ENCODE measurements around the gene STARD7. TPM values are rescaled to one million over a fixed set of nuclear protein-coding genes. Genes with fewer than 3 reads are reported as not detected.
A peak's percentile ranks its signal among the peaks of the same experiment; 100 is the strongest.

The STARD7 gene
- total RNA-seq, 2 donors from 2014 or later: 59.2 to 72.6 TPM

DNA sequence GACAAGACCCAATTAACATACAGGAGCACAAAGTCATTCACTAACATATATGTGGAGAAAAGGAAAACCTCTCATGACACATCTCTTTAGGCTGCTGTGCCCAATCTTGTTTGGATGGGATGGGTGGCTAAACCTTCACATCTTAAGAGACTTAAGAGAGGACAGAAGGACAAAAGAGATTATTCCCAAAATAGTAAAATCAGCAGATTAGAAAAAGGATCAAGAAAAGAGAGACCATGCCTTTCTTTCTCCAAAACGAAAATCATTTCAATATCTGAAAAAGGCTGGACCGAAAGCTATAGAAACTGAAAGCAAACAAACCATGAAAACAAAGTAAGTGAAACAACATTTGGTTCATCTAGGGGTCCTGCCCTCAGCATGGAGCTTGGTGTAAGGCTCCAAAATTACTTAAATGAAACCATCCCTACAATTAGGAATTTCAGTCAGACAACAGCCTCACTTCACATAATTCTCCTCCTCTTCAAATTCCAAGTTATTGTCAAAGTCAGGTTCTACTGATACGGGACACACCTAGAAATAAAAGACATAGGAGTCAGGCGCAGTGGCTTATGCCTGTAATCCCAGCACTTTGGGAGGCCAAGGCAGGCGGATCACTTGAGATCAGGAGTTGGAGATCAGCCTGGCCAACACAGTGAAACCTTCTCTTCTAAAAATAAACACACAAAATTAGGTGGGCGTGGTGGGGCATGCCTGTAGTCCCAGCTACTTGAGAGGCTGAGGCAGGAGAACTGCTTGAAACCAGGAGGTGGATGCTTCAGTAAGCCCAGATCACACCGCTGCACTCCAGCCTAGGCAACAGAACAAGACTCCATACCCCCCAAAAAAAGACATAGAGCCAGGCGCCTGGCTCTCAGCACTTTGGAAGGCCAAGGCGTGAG lies 5.2 kb downstream of the STARD7 start:
- H3K27ac Mint-ChIP-seq: peak overlapping the region; percentile 95

DNA sequence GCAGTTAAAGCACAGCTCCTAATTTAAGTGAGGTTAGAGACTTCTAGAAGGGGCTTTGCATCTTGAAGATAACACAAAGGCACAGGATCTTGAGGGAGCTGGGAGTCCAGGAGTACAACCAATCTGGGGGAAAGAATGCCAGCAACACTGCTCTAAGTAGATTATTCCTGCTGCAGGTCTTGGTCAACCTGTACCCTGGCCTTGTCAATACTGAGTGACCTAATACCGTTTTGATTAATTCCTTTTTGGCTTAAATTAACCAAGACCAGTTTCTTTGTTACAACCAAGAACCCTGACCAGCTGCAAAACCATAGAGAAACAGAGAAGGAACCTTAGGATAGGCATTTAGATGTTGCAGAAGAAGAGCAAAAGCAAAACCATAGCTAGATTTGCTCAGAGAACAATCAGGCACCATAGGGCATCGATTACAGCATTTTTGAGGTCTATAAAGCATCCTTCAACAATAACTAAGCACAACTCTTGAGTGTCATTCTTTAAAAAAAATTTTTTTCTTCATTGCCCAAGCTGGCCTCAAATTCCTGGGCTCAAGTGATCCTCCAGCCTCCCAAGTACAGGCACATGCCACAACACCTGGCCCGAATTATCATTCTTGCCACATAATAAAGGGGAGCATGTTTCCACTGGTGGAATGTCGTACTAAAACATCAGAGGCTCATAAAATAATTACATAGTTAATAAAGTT lies 6.3 kb downstream of the STARD7 start:
- DNase-seq: no peak
- Mint-ChIP-seq H3K27me3 (no peaks in the 10 kb centered on the region), H3K4me1 (peaks cover 62% of the 10 kb centered on the region), H3K36me3 (ENCODE audit: low read depth) (peaks cover 2% of the 10 kb centered on the region), H3K4me3 (peak overlapping the region; percentile 63), H3K27ac (peak overlapping the region; percentile 95)
- H3K9me3 ChIP-seq (ENCODE audit: control insufficient read depth, low read length, poor library complexity, severe bottlenecking): no peaks in the 10 kb centered on the region
- ATAC-seq: no peak

More for the DNA sequence above, 5.2 kb downstream of the STARD7 start:
- peaks cover 4% of the 10 kb centered on the region for H3K36me3 Mint-ChIP-seq (ENCODE audit: low read depth)
- H3K27me3 Mint-ChIP-seq: no peaks in the 10 kb centered on the region
- ATAC-seq (no peak), DNase-seq (no peak)
- peak overlapping the region; percentile 77 for H3K4me3 Mint-ChIP-seq
- peaks cover 63% of the 10 kb centered on the region for H3K4me1 Mint-ChIP-seq
- no peaks in the 10 kb centered on the region for H3K9me3 ChIP-seq (ENCODE audit: control insufficient read depth, low read length, poor library complexity, severe bottlenecking)

DNA sequence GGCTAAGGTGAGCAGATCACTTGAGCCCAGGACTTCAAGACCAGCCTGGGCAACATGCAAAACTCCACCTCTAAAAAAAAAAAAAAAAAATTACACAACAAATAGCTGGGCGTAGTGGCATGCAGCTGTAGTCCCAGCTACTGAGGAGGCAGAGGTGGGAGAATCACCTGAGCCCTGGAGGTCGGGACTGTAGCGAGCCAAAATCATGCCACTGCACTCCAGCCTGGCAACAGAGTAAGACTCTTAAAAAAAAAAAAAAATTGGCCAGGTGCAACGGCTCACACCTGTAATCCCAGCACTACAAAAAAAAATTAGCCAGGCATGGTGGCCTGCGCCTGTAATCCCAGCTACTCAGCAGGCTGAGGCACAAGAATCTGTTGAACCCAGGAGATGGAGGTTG lies 7.3 kb downstream of the STARD7 start:
- no peak for ATAC-seq
- H3K9me3 ChIP-seq (ENCODE audit: control insufficient read depth, low read length, poor library complexity, severe bottlenecking): no peaks in the 10 kb centered on the region

DNA sequence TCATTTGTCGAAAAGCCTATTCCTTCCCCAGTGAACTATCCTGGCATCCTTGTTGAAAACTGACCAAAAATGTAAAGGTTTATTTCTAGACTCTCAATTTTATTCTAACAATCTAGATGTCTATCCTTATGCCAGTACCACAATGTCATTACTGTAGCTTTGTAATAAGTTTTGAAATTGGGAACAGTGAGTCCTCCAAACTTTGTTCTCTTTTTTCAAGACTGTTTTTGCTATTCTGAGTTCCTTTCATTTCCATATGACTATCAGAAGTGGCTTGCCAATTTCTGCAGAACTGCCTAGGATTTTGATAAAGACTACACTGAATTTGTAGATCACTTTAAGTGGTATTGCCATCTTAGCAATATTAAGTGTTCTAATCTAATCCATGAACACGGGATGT lies 9.7 kb downstream of the STARD7 start:
- H3K36me3 Mint-ChIP-seq (ENCODE audit: low read depth): peaks cover 5% of the 10 kb centered on the region
- H3K4me3 Mint-ChIP-seq: no peak overlapping the region
- H3K27me3 Mint-ChIP-seq: no peaks in the 10 kb centered on the region
- H3K27ac Mint-ChIP-seq: no peak overlapping the region
- H3K4me1 Mint-ChIP-seq: peaks cover 48% of the 10 kb centered on the region
- no peak for DNase-seq
- H3K9me3 ChIP-seq (ENCODE audit: control insufficient read depth, low read length, poor library complexity, severe bottlenecking): no peaks in the 10 kb centered on the region
- no peak for ATAC-seq

More for the DNA sequence above, 7.3 kb downstream of the STARD7 start:
- no peak for DNase-seq
- H3K27ac Mint-ChIP-seq: peak overlapping the region; percentile 95
- no peak overlapping the region for H3K4me3 Mint-ChIP-seq
- no peaks in the 10 kb centered on the region for H3K27me3 Mint-ChIP-seq
- H3K4me1 Mint-ChIP-seq: peaks cover 58% of the 10 kb centered on the region
- peaks cover 2% of the 10 kb centered on the region for H3K36me3 Mint-ChIP-seq (ENCODE audit: low read depth)

DNA sequence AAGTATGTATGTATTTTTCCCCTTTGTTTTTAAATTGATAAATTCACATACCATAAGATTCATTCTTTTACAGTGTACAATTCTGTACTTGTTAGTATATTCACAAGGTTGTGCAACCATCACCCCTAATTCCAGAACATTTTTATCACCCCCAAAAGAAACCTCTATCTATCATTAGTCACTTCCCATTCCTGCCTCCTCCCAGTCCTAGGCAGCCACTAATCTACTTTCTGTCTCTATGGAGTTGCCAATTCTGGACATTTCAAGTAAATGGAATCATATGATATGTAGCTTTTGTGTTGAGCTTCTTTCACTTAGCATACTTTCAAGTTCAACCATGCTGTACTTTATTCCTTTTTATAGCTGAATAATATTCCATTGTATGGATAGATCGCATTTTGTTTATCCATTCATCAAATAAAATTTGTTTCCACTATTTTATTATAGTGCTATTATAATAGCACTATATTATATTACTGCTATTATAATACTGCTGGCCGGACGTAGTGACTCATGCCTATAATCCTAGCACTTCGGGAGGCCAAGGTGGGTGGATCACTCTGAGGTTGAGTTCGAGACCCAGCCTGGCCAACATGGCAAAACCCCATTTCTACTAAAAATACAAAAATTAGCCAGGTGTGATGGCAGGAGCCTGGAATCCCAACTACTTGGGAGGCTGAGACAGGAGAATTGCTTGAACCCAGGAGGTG lies 10.9 kb downstream of the STARD7 start:
- DNase-seq (no peak), ATAC-seq (no peak)
- Mint-ChIP-seq H3K27ac (no peak overlapping the region), H3K4me1 (peaks cover 40% of the 10 kb centered on the region), H3K36me3 (ENCODE audit: low read depth) (peaks cover 10% of the 10 kb centered on the region), H3K4me3 (no peak overlapping the region), H3K27me3 (no peaks in the 10 kb centered on the region)
- H3K9me3 ChIP-seq (ENCODE audit: control insufficient read depth, low read length, poor library complexity, severe bottlenecking): no peaks in the 10 kb centered on the region

DNA sequence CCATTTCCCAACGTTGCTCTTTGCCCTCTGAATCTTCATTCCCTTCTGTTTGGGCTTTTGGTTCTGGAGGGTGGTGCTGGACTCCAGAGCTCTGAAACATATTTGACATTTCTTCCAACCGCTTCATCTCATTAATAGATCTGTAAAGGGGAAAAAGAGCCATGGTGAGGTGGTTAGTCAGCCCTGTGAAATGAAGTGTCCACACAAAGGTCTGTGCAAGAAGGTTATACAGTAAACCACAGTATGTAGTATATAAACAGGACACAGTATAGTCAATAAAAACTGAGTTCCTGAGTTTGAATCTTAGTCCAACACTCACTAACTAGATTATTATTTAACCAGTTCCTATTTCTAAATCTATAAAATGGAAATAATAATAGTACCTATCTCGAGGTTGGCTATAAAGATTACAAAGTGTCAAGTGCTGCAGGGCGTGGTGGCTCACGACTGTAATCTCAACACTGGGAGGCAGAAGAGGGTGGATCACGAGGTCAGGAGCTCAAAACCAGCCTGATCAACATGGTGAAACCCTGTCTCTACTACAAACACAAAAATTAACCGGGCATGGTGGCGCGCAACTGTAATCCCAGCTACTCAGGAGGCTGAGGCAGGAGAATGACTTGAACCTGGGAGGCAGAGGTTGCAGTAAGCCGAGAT lies 13.1 kb downstream of the STARD7 start:
- Mint-ChIP-seq H3K27ac (peak overlapping the region; percentile 79), H3K4me3 (no peak overlapping the region), H3K4me1 (peaks cover 34% of the 10 kb centered on the region), H3K36me3 (ENCODE audit: low read depth) (peaks cover 16% of the 10 kb centered on the region), H3K27me3 (no peaks in the 10 kb centered on the region)
- H3K9me3 ChIP-seq (ENCODE audit: control insufficient read depth, low read length, poor library complexity, severe bottlenecking): no peaks in the 10 kb centered on the region
- ATAC-seq (no peak), DNase-seq (no peak)

DNA sequence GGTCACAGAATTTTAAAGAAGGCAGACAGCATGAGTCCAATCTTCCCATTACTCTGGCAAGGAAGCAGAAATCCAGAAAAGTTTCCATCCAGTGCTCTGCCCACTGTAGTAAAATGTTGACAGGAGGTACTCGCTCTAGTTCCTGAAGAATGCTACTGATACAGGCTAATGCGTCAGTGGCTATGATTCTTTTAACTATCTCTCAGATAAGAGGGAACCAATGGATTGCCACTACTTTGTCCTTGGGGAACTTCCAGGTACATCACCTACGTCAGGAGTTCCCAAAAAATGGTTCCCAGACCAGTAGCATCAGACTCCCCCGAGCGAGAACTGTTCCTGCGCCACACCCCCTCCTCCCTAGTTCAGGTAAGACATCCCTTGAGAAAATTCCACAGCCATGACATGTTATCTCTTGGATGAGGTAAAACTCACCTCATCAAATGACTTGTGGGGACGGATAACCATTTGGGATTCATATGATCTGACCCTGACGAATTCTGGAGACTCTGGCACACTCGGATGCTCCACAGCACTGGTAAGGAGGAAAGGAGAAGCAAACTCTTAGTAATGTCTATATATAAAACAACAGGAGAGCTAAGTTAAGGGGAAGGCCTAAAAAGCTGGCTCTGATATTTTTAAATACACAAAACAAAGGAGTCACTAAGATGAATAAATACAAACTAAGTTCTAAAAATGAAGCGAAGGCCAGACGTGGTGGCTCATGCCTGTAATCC lies 16.5 kb downstream of the STARD7 start:
- peak overlapping the region; percentile 78 for H3K27ac Mint-ChIP-seq
- ATAC-seq: no peak
- H3K4me3 Mint-ChIP-seq: no peak overlapping the region
- DNase-seq: no peak
- H3K9me3 ChIP-seq (ENCODE audit: control insufficient read depth, low read length, poor library complexity, severe bottlenecking): no peaks in the 10 kb centered on the region
- peaks cover 15% of the 10 kb centered on the region for H3K4me1 Mint-ChIP-seq
- no peaks in the 10 kb centered on the region for H3K27me3 Mint-ChIP-seq
- H3K36me3 Mint-ChIP-seq (ENCODE audit: low read depth): peaks cover 16% of the 10 kb centered on the region

DNA sequence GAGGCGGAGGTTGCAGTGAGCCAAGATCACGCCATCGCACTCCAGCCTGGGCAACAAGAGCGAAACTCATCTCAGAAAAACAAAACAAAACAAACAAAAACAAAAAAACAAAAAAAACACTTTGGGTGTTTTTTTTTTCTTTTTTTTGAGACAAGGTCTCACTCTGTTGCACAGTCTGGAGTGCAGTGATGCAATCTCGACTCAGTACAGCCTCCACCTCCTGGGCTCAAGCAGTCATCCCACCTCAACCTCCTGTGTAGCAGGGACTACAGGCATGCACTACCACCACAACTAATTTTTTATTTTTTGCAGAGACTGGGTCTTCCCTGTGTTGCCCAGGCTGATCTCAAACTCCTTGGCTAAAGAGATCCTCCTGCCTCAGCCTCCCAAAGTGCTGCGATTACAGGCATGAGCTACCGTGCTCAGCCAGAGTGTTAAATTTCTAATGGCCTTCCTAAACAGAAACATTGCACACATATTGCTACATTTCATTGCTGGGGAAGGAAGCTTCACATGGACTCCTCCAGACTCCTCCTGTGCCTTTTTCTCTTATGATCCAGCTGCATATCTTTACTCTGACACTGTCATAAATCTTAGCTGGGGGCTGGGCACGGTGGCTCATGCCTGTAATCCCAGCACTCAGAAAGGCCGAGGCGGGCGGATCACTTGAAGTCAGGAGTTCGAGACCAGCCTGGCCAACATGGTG lies 19.7 kb downstream of the STARD7 start:
- peaks cover 15% of the 10 kb centered on the region for H3K36me3 Mint-ChIP-seq (ENCODE audit: low read depth)
- DNase-seq (no peak), ATAC-seq (no peak)
- H3K4me1 Mint-ChIP-seq: peaks cover 7% of the 10 kb centered on the region
- H3K9me3 ChIP-seq (ENCODE audit: control insufficient read depth, low read length, poor library complexity, severe bottlenecking): no peaks in the 10 kb centered on the region
- H3K27ac Mint-ChIP-seq: no peak overlapping the region
- H3K4me3 Mint-ChIP-seq: no peak overlapping the region
- no peaks in the 10 kb centered on the region for H3K27me3 Mint-ChIP-seq

DNA sequence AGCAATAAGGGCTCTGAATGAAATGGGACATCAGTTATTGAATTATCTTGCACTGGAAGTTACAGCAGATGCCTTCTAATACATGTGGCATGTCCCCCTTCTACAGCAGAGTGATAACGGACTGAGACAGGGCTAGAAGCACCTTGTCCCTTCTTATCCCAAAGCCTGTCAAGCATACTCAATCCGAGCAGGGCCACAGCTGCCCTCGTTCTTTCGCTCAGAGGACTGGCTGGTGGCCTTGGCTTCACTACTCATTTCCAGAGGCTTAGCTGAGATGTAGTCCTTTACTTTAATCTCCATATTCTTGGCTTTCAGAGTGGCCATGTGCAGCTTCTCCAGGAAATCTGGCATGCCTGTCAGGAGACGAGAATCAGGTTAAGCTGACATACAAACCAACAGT lies 22.1 kb downstream of the STARD7 start:
- H3K4me1 Mint-ChIP-seq: peaks cover 5% of the 10 kb centered on the region
- ATAC-seq (no peak), DNase-seq (no peak)
- H3K9me3 ChIP-seq (ENCODE audit: control insufficient read depth, low read length, poor library complexity, severe bottlenecking): no peaks in the 10 kb centered on the region
- H3K27ac Mint-ChIP-seq: no peak overlapping the region
- H3K4me3 Mint-ChIP-seq: no peak overlapping the region
- H3K36me3 Mint-ChIP-seq (ENCODE audit: low read depth): peaks cover 7% of the 10 kb centered on the region
- H3K27me3 Mint-ChIP-seq: no peaks in the 10 kb centered on the region

DNA sequence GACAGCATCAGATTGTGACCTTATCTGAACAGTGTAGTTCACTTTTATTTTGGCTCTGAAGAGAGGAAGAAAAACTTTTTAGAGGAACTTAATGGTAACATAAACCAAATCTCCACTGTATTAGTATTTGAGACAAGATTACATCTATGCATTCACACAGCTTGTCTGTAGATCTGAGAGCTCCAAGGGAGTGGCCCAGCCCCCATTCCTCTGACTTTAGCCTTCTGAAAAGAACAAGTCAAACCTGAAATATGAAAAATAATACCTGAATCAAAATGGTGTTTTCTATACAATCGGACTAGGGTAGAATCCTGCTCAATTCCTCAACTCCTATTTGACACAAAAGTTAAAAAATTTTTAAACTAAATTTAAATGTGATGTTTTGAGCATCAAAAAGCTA lies 23.1 kb downstream of the STARD7 start:
- DNase-seq (no peak), ATAC-seq (no peak)
- no peaks in the 10 kb centered on the region for H3K9me3 ChIP-seq (ENCODE audit: control insufficient read depth, low read length, poor library complexity, severe bottlenecking)
- Mint-ChIP-seq H3K27me3 (no peaks in the 10 kb centered on the region), H3K27ac (no peak overlapping the region), H3K4me1 (peaks cover 2% of the 10 kb centered on the region), H3K36me3 (ENCODE audit: low read depth) (peaks cover 3% of the 10 kb centered on the region), H3K4me3 (no peak overlapping the region)

DNA sequence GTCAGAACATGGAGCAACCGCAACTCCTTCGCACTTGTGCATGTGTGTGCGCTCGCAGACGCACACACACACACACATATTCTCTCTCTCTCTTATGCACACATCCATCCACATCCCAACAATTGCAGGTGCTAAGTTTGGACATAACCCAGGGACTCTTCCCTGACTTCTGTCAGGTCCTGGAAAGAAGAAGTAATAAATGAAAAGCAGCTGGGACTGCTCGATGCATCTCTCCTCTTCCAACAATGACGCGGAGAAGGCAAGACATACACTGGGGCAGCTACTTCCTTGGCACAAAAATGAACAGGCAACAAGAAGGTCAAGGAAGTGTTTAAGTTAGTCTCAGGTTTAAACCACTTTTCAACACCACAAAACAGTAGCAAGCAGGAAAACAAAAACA lies 23.6 kb downstream of the STARD7 start:
- Mint-ChIP-seq H3K36me3 (ENCODE audit: low read depth) (peaks cover 3% of the 10 kb centered on the region), H3K27me3 (no peaks in the 10 kb centered on the region), H3K4me3 (no peak overlapping the region), H3K27ac (peak overlapping the region; percentile 21), H3K4me1 (peaks cover 2% of the 10 kb centered on the region)
- DNase-seq (no peak), ATAC-seq (no peak)
- H3K9me3 ChIP-seq (ENCODE audit: control insufficient read depth, low read length, poor library complexity, severe bottlenecking): no peaks in the 10 kb centered on the region

DNA sequence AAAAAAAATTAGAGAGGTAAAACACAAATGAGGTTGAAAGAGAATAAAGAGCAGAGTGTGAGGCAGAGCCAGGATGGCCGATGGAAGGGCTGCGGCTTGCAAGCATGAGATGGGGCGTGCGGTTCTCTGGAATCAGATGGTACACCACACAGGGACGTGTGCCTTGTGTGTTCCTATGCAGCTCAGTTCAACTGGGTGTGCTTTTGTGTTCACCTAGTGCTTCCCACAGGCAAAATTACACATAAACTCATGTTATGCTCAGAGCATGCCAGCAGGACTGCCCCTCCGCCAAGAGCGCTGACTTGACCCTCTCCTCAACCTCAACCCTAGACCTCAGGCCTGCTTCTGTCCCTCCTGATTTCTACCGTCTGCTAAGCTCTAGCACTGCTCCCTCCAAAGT lies 24.4 kb downstream of the STARD7 start:
- ATAC-seq: no peak

More for the DNA sequence above, 24.4 kb downstream of the STARD7 start:
- H3K27me3 Mint-ChIP-seq: no peaks in the 10 kb centered on the region
- DNase-seq: no peak
- H3K9me3 ChIP-seq (ENCODE audit: control insufficient read depth, low read length, poor library complexity, severe bottlenecking): no peaks in the 10 kb centered on the region
- peaks cover 6% of the 10 kb centered on the region for H3K4me1 Mint-ChIP-seq
- H3K36me3 Mint-ChIP-seq (ENCODE audit: low read depth): peaks cover 3% of the 10 kb centered on the region
- H3K27ac Mint-ChIP-seq: peak overlapping the region; percentile 21
- no peak overlapping the region for H3K4me3 Mint-ChIP-seq
